GM23248 (cell line): ENCODE results near the gene AKT3.

ENCODE experiments used
- EZH2 ChIP-seq: fragments of 200-600 bp; sonication (generic); IDR thresholded peaks from 2 replicates; pipeline ENCODE4 v1.6.1; 2018; ENCODE audit warnings: antibody characterized with exemption, mild to moderate bottlenecking; ENCODE audit not compliant: insufficient read depth, poor library complexity, severe bottlenecking
- EZH2phosphoT487 ChIP-seq: fragments of 200-600 bp; sonication (generic); IDR thresholded peaks from 2 replicates; pipeline ENCODE4 v1.6.1; 2018; ENCODE audit warnings: antibody characterized with exemption, moderate library complexity, mild to moderate bottlenecking, low read depth; ENCODE audit not compliant: insufficient read depth

GRCh38 chr1:243623841-243624240 is 226.2 kb downstream of the AKT3 start:
- TF ChIP-seq EZH2phosphoT487: no peak
- no peak for TF ChIP-seq EZH2
